GM23338 (cell line): ENCODE results near the gene RXFP3. TPM values are rescaled to one million over a fixed set of nuclear protein-coding genes. Genes with fewer than 3 reads are reported as not detected.

Source experiments
- ATAC-seq: fragments of 200-7000 bp; cut with Tn5 transposase; 3 replicates; pipeline ENCODE4 v1.9.1; 2020
- DNase-seq: peaks from one replicate; pipeline ENCODE4 v3.0.0-alpha.2; 2015; ENCODE audit warnings: low spot score
- H2AFZ ChIP-seq: fragments of 200-600 bp; sonication (generic); 2 replicates; pipeline ENCODE4 v1.8.0; 2016; ENCODE audit warnings: antibody characterized with exemption, mild to moderate bottlenecking, moderate library complexity
- H3F3A ChIP-seq: fragments of 200-600 bp; sonication (generic); replicated peaks from 2 replicates; pipeline ENCODE4 v1.8.0; 2017; ENCODE audit warnings: antibody characterized with exemption, mixed run types, low read depth
- H3K27ac ChIP-seq: fragments of 200-600 bp; sonication (generic); 2 replicates; pipeline ENCODE4 v1.6.1; 2016; ENCODE audit warnings: low read depth
- H3K27me3 ChIP-seq: fragments of 200-600 bp; sonication (generic); 2 replicates; pipeline ENCODE4 v1.8.0; 2016; ENCODE audit warnings: mild to moderate bottlenecking, mixed run types, moderate library complexity; ENCODE audit not compliant: insufficient read depth
- H3K36me3 ChIP-seq: fragments of 200-600 bp; sonication (generic); 2 replicates; pipeline ENCODE4 v1.8.0; 2016; ENCODE audit warnings: mild to moderate bottlenecking; ENCODE audit not compliant: insufficient read depth
- H3K4me1 ChIP-seq: fragments of 200-600 bp; sonication (generic); 2 replicates; pipeline ENCODE4 v1.8.0; 2016; ENCODE audit warnings: mild to moderate bottlenecking, moderate library complexity; ENCODE audit not compliant: insufficient read depth
- H3K4me2 ChIP-seq: fragments of 200-600 bp; sonication (generic); 2 replicates; pipeline ENCODE4 v1.7.1; 2017; ENCODE audit warnings: mixed run types
- H3K4me3 ChIP-seq: fragments of 200-600 bp; sonication (generic); 2 replicates; pipeline ENCODE4 v1.6.1; 2016; ENCODE audit warnings: mixed run types
- H3K79me2 ChIP-seq: fragments of 200-600 bp; sonication (generic); replicated peaks from 2 replicates; pipeline ENCODE4 v1.8.0; 2017; ENCODE audit warnings: mild to moderate bottlenecking; ENCODE audit not compliant: insufficient read depth
- H3K9me2 ChIP-seq: fragments of 200-600 bp; sonication (generic); 2 replicates; pipeline ENCODE4 v1.8.0; 2017; ENCODE audit not compliant: insufficient read depth
- H4K20me1 ChIP-seq: fragments of 200-600 bp; sonication (generic); replicated peaks from 2 replicates; pipeline ENCODE4 v1.8.0; 2017; ENCODE audit warnings: mild to moderate bottlenecking; ENCODE audit not compliant: insufficient read depth
- H3K27ac Mint-ChIP-seq: 2 replicates; pipeline ENCODE4 v1.8.0; 2020; ENCODE audit warnings: inconsistent platforms, mild to moderate bottlenecking, moderate library complexity, mixed read lengths
- H3K27me3 Mint-ChIP-seq: 3 replicates; pipeline ENCODE4 v1.8.0; 2022; ENCODE audit warnings: low read depth, mild to moderate bottlenecking, moderate library complexity, mixed read lengths, inconsistent platforms; ENCODE audit not compliant: insufficient read depth, poor library complexity
- H3K36me3 Mint-ChIP-seq: 3 replicates; pipeline ENCODE4 v1.8.0; 2021; ENCODE audit warnings: low read depth, mild to moderate bottlenecking, inconsistent platforms, moderate library complexity, mixed read lengths
- H3K4me1 Mint-ChIP-seq: 3 replicates; pipeline ENCODE4 v1.8.0; 2020; ENCODE audit warnings: mild to moderate bottlenecking, inconsistent platforms, mixed read lengths
- H3K4me3 Mint-ChIP-seq: 3 replicates; pipeline ENCODE4 v1.8.0; 2021; ENCODE audit warnings: moderate library complexity, mild to moderate bottlenecking, inconsistent platforms, mixed read lengths
- H3K9me3 Mint-ChIP-seq: 3 replicates; pipeline ENCODE4 v1.8.0; 2020; ENCODE audit warnings: moderate library complexity, mild to moderate bottlenecking, inconsistent platforms, mixed read lengths
- CREB1 ChIP-seq: fragments of 250-450 bp; sonication (Bioruptor Pico); IDR thresholded peaks from 2 replicates; pipeline ENCODE4 v1.5.0; 2020; ENCODE audit warnings: low read depth, mild to moderate bottlenecking, moderate library complexity
- CTCF ChIP-seq, 2 experiments: fragments of 200-600 bp in 1 of 2; sonication (generic) in 1 of 2; conservative IDR thresholded peaks; 2 replicates each; pipeline versions ENCODE4 v1.5.1 to v1.6.1; 2016 to 2017; ENCODE audit warnings: antibody characterized with exemption in 2 of 2, low read depth in 2 of 2, mild to moderate bottlenecking in 2 of 2, moderate library complexity in 1 of 2
- EZH2 ChIP-seq: fragments of 200-600 bp; sonication (generic); IDR thresholded peaks from one replicate; pipeline ENCODE4 v1.8.0; 2017; ENCODE audit warnings: antibody characterized with exemption, mild to moderate bottlenecking, low read depth; ENCODE audit not compliant: unreplicated experiment
- JUNB ChIP-seq: IDR thresholded peaks from one replicate; pipeline ENCODE4 v1.6.1; 2016; ENCODE audit warnings: antibody characterized with exemption; ENCODE audit not compliant: unreplicated experiment
- NANOG ChIP-seq: IDR thresholded peaks from 2 replicates; pipeline ENCODE4 v1.6.1; 2016; ENCODE audit warnings: antibody characterized with exemption, borderline replicate concordance
- POLR2AphosphoS5 ChIP-seq: IDR thresholded peaks from 2 replicates; pipeline ENCODE4 v1.6.1; 2016; ENCODE audit warnings: antibody characterized with exemption, low read depth
- STAT1 ChIP-seq: IDR thresholded peaks from one replicate; pipeline ENCODE4 v1.6.1; 2016; ENCODE audit warnings: antibody characterized with exemption; ENCODE audit not compliant: unreplicated experiment
- ZNF331 ChIP-seq: fragments of 250-450 bp; sonication (Bioruptor Pico); IDR thresholded peaks from 2 replicates; pipeline ENCODE4 v1.5.0; 2020; ENCODE audit warnings: low read depth, mild to moderate bottlenecking, moderate library complexity
- polyA plus RNA-seq: library from polyadenylated mRNA; unstranded; fragments of >200 nt; fragmentation: Nextera tagmentation; extraction: Ambion mirVana; gene quantifications from 2 replicates; pipeline ENCODE4 v1.2.1, GENCODE V29; 2016
- total RNA-seq: library from RNA; depleted of rRNA; stranded (reverse); fragments of >200 nt; shearing (Covaris generic); gene quantifications from 2 replicates; pipeline ENCODE4 v1.2.3, GENCODE V29; 2014
- TF ChIP-seq, protein P1 (sequence below): IDR thresholded peaks from 2 replicates; pipeline ENCODE4 v1.6.1; 2016; ENCODE audit warnings: antibody characterized with exemption

Gene RXFP3
- total and polyA plus RNA-seq, 2 experiments from 2014 or later = not detected

DNA sequence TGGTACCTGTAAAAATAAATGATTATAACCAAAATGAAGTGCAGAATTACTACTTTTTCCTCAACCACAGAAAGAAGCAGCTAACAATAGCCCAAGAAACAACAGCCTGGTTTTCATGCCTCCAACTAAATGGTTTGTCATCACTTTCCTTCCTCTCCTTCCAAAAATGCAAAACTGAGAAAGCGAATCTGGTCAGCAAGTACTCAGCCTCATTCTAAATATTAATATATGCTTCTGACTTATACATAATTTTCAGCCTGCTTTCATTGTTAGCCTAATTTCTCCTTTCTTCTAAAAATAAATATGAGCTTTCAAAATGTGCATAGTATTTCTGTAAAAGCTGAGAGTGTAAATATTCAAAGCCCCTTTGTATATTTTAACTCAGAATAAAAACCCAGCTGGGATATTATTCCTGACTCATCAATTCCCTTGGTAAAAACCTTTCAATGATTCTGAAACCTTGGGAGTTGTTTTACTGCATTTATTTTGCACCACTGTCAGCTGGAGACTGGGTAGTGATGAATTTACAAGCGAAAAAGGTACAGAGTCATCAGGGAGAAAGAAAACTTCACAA is 21.5 kb downstream of the RXFP3 start (continued):
- TF ChIP-seq, protein P1, sequence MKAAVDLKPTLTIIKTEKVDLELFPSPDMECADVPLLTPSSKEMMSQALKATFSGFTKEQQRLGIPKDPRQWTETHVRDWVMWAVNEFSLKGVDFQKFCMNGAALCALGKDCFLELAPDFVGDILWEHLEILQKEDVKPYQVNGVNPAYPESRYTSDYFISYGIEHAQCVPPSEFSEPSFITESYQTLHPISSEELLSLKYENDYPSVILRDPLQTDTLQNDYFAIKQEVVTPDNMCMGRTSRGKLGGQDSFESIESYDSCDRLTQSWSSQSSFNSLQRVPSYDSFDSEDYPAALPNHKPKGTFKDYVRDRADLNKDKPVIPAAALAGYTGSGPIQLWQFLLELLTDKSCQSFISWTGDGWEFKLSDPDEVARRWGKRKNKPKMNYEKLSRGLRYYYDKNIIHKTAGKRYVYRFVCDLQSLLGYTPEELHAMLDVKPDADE = no peak
- TF ChIP-seq EZH2 = no peak
- no peak for TF ChIP-seq STAT1
- no peak for TF ChIP-seq POLR2AphosphoS5

DNA sequence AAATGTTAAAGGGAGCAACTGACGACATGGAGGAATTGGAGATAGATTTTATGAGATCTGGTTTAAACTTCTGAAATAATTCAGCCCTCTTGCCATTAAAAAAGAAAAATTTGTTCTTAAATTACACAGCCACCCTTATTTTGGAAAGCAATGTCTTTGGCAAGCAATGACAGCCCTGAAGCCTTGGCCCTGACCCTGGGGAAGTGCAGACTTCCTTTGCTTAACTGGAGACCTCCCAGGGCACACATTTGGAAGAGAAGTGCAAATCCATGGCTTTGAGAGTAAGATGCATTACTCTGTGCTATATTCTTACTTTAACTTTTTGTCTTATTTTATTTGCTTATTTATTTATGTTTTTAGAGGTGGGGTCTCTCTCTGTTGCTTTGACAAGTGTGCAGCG is 22.0 kb downstream of the RXFP3 start:
- Mint-ChIP-seq H3K4me3 (no peak overlapping the region; the same call in 2 of the 3 replicates), H3K27ac (peak overlapping the region; percentile 89), H3K27me3 (no peaks in the 10 kb centered on the region), H3K9me3 (peaks cover 22% of the 10 kb centered on the region), H3K4me1 (peaks cover 19% of the 10 kb centered on the region), H3K36me3 (peaks cover 22% of the 10 kb centered on the region)
- Histone ChIP-seq H3K27me3 (no peaks in the 10 kb centered on the region), H3K9me2 (no peaks in the 10 kb centered on the region), H4K20me1 (no peaks in the 10 kb centered on the region), H3K27ac (peak overlapping the region; percentile 32; the same call in 1 of the 2 replicates), H3K36me3 (0 out of 2 replicates have a peak, but pooled peaks cover 4% of the 10 kb centered on the region), H3K4me1 (peaks cover 15% of the 10 kb centered on the region), H3K4me2 (peak overlapping the region; percentile 27), H2AFZ (peak overlapping the region; percentile 67; the same call in 1 of the 2 replicates), H3K79me2 (no peaks in the 10 kb centered on the region), H3F3A (no peaks in the 10 kb centered on the region), H3K4me3 (no peak overlapping the region)
- no peak for DNase-seq
- ATAC-seq = peak; percentile 64
- TF ChIP-seq JUNB (no peak), CTCF (conservative IDR thresholded peaks at IDR 0.05; ENCODE audit: low read depth in 2 of 2) (no peak), CREB1 (CRISPR knock-in tag) (no peak), ZNF331 (CRISPR knock-in tag) (no peak), EZH2 (no peak), POLR2AphosphoS5 (no peak), NANOG (no peak)

DNA sequence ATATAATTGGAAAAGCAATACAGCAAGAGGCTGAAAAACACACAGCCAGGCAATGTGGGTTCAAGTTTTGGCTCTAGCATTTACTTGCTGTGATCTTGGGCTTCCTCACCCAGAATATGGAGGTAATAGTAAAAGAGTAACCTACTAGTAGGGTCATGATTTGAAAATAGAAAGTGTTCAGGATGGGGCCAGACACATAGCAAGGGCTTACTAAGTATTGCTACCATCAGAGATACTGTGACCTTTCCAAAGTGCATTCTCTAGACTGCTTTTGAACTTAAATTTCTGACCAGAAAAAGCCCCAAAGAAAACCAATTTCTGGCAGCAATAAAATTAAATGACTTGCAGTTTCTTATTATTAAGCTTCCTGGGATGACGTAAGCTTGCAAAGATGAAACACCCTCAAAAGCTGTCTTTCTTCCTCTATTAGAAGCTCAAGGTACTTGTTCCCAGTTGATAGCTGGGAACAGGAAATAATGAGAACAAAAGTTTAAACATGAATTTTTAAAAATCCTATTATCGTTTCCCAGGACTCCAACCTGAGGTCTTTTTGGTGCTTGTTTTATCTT is 28.0 kb downstream of the RXFP3 start:
- Mint-ChIP-seq H3K27me3 (no peaks in the 10 kb centered on the region), H3K4me1 (peaks cover 2% of the 10 kb centered on the region; the same call in 2 of the 3 replicates), H3K27ac (no peak overlapping the region), H3K36me3 (no peaks in the 10 kb centered on the region), H3K4me3 (no peak overlapping the region), H3K9me3 (no peaks in the 10 kb centered on the region)
- no peak for DNase-seq
- Histone ChIP-seq H3K4me2 (no peak overlapping the region), H3F3A (no peaks in the 10 kb centered on the region; the same call in 1 of the 2 replicates), H3K27me3 (no peaks in the 10 kb centered on the region), H3K36me3 (no peaks in the 10 kb centered on the region), H3K9me2 (no peaks in the 10 kb centered on the region), H3K79me2 (no peaks in the 10 kb centered on the region), H3K4me1 (no peaks in the 10 kb centered on the region; the same call in 1 of the 2 replicates), H3K4me3 (no peak overlapping the region), H3K27ac (no peak overlapping the region), H4K20me1 (no peaks in the 10 kb centered on the region), H2AFZ (peak overlapping the region; percentile 16; the same call in 1 of the 2 replicates)
- ATAC-seq = no peak
- no peak for TF ChIP-seq CTCF (conservative IDR thresholded peaks at IDR 0.05; ENCODE audit: low read depth in 2 of 2)
- no peak for TF ChIP-seq ZNF331 (CRISPR knock-in tag)
- no peak for TF ChIP-seq NANOG
